Naive thymus-derived CD8-positive, alpha-beta T cell (primary cell): Measurements from ENCODE around the gene ERGIC3. TPM values are rescaled to one million over a fixed set of nuclear protein-coding genes. Genes with fewer than 3 reads are reported as not detected.

Experiments used
- ATAC-seq, 2 donors: fragments of 150-1000 bp; cut with Tn5 transposase in 1 of 2; sonication (Bioruptor Pico), chemical (Tn5 transposase) in 1 of 2; 1 replicate in 1 of 2; 2 replicates in 1 of 2; pipeline ENCODE4 v1.10.0; 2021; ENCODE audit warnings: mild to moderate bottlenecking in 2 of 2, moderate library complexity in 2 of 2
- POLR2A ChIA-PET: fragments of 350-600 bp; sonication (Branson Sonifier 250); formaldehyde crosslinking; loops from one replicate; lab custom pipeline; 2021; ENCODE audit warnings: antibody characterized with exemption; lab: Charles Lee
- DNase-seq, 10 donors: peaks; one replicate each; pipeline versions ENCODE4 v3.0.0 to v3.0.0-alpha.2; 2020 to 2022
- H3K27ac Mint-ChIP-seq, 10 donors: one replicate each; pipeline ENCODE4 v1.8.0; 2020 to 2022; ENCODE audit warnings: mild to moderate bottlenecking in 10 of 10, mixed read lengths in 10 of 10, moderate library complexity in 4 of 10, inconsistent platforms in 1 of 10
- H3K27me3 Mint-ChIP-seq, 5 donors: one replicate each; pipeline ENCODE4 v1.8.0; 2021 to 2022; ENCODE audit warnings: mixed read lengths in 5 of 5
- H3K36me3 Mint-ChIP-seq, 3 donors: one replicate each; pipeline ENCODE4 v1.8.0; 2020 to 2022; ENCODE audit warnings: mixed read lengths in 3 of 3, mild to moderate bottlenecking in 2 of 3, inconsistent platforms in 1 of 3
- H3K4me1 Mint-ChIP-seq, 4 donors: one replicate each; pipeline ENCODE4 v1.8.0; 2021 to 2022; ENCODE audit warnings: mixed read lengths in 4 of 4
- H3K4me3 Mint-ChIP-seq, 10 donors: one replicate each; pipeline ENCODE4 v1.8.0; 2020 to 2022; ENCODE audit warnings: mild to moderate bottlenecking in 10 of 10, mixed read lengths in 10 of 10, moderate library complexity in 6 of 10, inconsistent platforms in 1 of 10
- H3K9me3 Mint-ChIP-seq, 9 donors: one replicate each; pipeline ENCODE4 v1.8.0; 2020 to 2022; ENCODE audit warnings: mixed read lengths in 9 of 9, mild to moderate bottlenecking in 3 of 9, inconsistent platforms in 1 of 9, moderate library complexity in 1 of 9
- polyA plus RNA-seq, 3 donors: library from polyadenylated mRNA; unstranded; fragments of 300-500 nt; fragmentation: Illumina TruSeq; gene quantifications; one replicate each; pipeline ENCODE4 v1.2.3, GENCODE V29; 2021
- total RNA-seq, 8 experiments: library from RNA in 2 of 8; stranded (reverse) in 2 of 8; gene quantifications; one replicate each; pipeline ENCODE4 v1.2.3 and lab custom pipeline; 2021 to 2026

Gene ERGIC3
- total RNA-seq, result 100 to 1,000 TPM; 146 to 149 TPM
- 100 to 1,000 TPM; 129 to 150 (median 149) TPM for polyA plus RNA-seq
- 112 to 138 (median 120) reads per million in 6 experiments for total RNA-seq (lab: John Stamatoyannopoulos, UW)

- peak within 1 kb of the TSS; percentile 70 to 96 (median 91) for H3K27ac Mint-ChIP-seq
- POLR2A ChIA-PET, result interaction anchor here (0.6 to 3.5 kb wide), 10 partner anchors 51 to 412 kb away, joined by 3 to 22 read pairs (median 4); partner anchors contain the start of genes EIF6, RBM39 and SCAND1
- peaks cover 10 to 28% (median 24%) of the 10 kb centered on the region in 4 donors for H3K4me1 Mint-ChIP-seq
- peak within 1 kb of the TSS; percentile 82 to 97 (median 92) for H3K4me3 Mint-ChIP-seq
- H3K9me3 Mint-ChIP-seq, result no peaks in the 10 kb centered on the region
- ATAC-seq (peak; percentile 96), DNase-seq (peak; percentile 92 to 98 (median 96))
- peaks cover 0 to 2% (median 0%) of the 10 kb centered on the region in 5 donors for H3K27me3 Mint-ChIP-seq
- H3K36me3 Mint-ChIP-seq, result peaks cover 0 to 8% (median 0%) of the 10 kb centered on the region in 3 donors
Observed at GRCh38 chr20:35541783-35542662, at the start of gene ERGIC3. ERGIC3 (plus strand) TSS chr20:35542078; CDS start chr20:35542098, 20 bp downstream.

GRCh38 chr20:35492352-35492751, 49.5 kb upstream of the ERGIC3 start:
- DNase-seq, result no peak
- POLR2A ChIA-PET, result interaction anchor here (0.6 to 1.0 kb wide), 3 partner anchors 127 to 292 kb away, joined by 3 to 5 read pairs (median 3); no protein-coding TSS in a partner anchor
- H3K9me3 Mint-ChIP-seq, result no peaks in the 10 kb centered on the region
- H3K27me3 Mint-ChIP-seq, result no peaks in the 10 kb centered on the region
- H3K27ac Mint-ChIP-seq, result peak overlapping the region; percentile 73 to 99 (median 97)
- peak overlapping the region; percentile 96 to 100 (median 99) for H3K4me3 Mint-ChIP-seq
- peaks cover 0 to 66% (median 19%) of the 10 kb centered on the region in 3 donors for H3K36me3 Mint-ChIP-seq
- ATAC-seq, result no peak
- peaks cover 31 to 83% (median 69%) of the 10 kb centered on the region in 4 donors for H3K4me1 Mint-ChIP-seq

DNA sequence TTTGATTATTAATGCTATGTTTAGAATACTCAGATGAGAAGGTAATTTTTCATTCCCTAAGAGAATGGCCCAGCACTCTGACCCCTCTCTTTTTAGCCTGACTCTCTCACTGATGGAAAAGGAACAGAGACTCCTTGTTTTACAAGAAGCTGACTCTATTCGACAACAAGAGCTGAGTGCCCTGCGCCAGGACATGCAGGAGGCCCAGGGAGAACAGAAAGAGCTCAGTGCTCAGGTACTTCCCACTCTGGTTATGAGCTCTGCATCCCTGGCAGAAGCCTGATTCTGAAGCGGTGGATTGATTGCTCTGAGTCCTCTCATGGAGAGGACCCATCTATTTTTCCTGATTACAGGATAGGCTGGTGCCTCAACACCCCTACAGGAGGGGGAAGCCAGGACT, 45.4 kb upstream of the ERGIC3 start:
- no peak overlapping the region for H3K4me3 Mint-ChIP-seq
- DNase-seq, result no peak
- H3K9me3 Mint-ChIP-seq, result no peaks in the 10 kb centered on the region
- no peaks in the 10 kb centered on the region for H3K27me3 Mint-ChIP-seq
- peaks cover 0 to 90% (median 30%) of the 10 kb centered on the region in 3 donors for H3K36me3 Mint-ChIP-seq
- H3K4me1 Mint-ChIP-seq, result peaks cover 11 to 47% (median 36%) of the 10 kb centered on the region in 4 donors
- POLR2A ChIA-PET, result no interaction called here
- no peak for ATAC-seq
- H3K27ac Mint-ChIP-seq, result peak overlapping the region in 1 of 10 donors; percentile 28

- POLR2A ChIA-PET, result interaction anchor here (1.1 kb wide), 1 partner anchor 28 kb away, joined by 3 read pairs; no protein-coding TSS in a partner anchor
- DNase-seq, result no peak
- Mint-ChIP-seq H3K4me1 (peaks cover 9 to 40% (median 33%) of the 10 kb centered on the region in 4 donors), H3K27me3 (no peaks in the 10 kb centered on the region), H3K4me3 (no peak overlapping the region), H3K9me3 (no peaks in the 10 kb centered on the region), H3K27ac (no peak overlapping the region), H3K36me3 (peaks cover 2 to 95% (median 30%) of the 10 kb centered on the region in 3 donors)
- ATAC-seq, result no peak
Observed at GRCh38 chr20:35497320-35497719, 44.6 kb upstream of the ERGIC3 start.

DNA sequence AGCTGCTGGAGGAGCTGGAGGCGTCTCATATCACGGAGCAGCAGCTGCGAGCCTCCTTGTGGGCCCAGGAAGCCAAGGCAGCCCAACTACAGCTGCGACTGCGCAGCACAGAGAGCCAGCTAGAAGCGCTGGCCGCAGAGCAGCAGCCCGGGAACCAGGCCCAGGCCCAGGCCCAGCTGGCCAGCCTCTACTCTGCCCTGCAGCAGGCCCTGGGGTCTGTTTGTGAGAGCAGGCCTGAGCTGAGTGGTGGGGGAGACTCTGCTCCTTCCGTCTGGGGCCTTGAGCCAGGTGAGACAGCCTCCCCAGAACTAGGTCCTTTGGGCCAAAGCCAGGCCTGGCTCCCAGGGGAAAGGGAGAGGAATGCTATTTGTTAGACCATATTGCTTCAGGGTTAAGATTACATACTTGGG, 44.1 kb upstream of the ERGIC3 start:
- POLR2A ChIA-PET, result interaction anchor here (1.1 kb wide), 1 partner anchor 28 kb away, joined by 3 read pairs; no protein-coding TSS in a partner anchor

DNA sequence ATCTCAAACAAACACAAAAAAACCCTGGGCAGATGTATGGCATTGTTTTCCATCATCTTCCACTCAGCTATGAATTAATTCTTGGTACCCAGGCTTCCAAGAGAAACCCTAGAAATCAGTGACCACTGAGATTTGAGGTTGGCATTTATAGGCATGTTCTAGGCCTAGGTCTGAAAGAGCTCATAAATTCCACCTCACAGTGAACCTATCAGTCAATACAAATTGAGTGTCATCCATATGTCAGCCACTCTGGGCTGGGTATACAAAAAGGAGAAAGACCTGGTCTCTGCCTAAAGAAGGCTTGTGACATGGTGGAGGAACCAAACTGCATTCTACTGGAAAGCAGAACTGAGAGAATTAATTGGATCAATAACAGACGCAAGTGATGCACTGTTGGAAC, 42.6 kb upstream of the ERGIC3 start:
- Mint-ChIP-seq H3K27ac (peak overlapping the region in 6 of 10 donors; percentile 9 to 77 (median 22)), H3K9me3 (no peaks in the 10 kb centered on the region), H3K4me1 (peaks cover 17 to 43% (median 29%) of the 10 kb centered on the region in 4 donors), H3K4me3 (no peak overlapping the region), H3K36me3 (peaks cover 12 to 96% (median 27%) of the 10 kb centered on the region in 3 donors), H3K27me3 (no peaks in the 10 kb centered on the region)
- ATAC-seq (no peak), DNase-seq (no peak)
- POLR2A ChIA-PET, result interaction anchor here (1.6 kb wide), 1 partner anchor 8 kb away, joined by 6 read pairs; no protein-coding TSS in a partner anchor

More for the DNA sequence above, 44.1 kb upstream of the ERGIC3 start:
- no peak for DNase-seq
- Mint-ChIP-seq H3K9me3 (no peaks in the 10 kb centered on the region), H3K4me1 (peaks cover 11 to 40% (median 32%) of the 10 kb centered on the region in 4 donors), H3K27me3 (no peaks in the 10 kb centered on the region), H3K27ac (no peak overlapping the region), H3K4me3 (no peak overlapping the region), H3K36me3 (peaks cover 7 to 96% (median 32%) of the 10 kb centered on the region in 3 donors)
- ATAC-seq, result no peak

- DNase-seq, result peak in 2 of 10 donors; percentile 9 to 30
- POLR2A ChIA-PET, result no interaction called here
- Mint-ChIP-seq H3K36me3 (peaks cover 14 to 94% (median 16%) of the 10 kb centered on the region in 3 donors), H3K4me3 (peak overlapping the region in 1 of 10 donors; percentile 18), H3K4me1 (peaks cover 30 to 51% (median 42%) of the 10 kb centered on the region in 4 donors), H3K9me3 (no peaks in the 10 kb centered on the region), H3K27me3 (no peaks in the 10 kb centered on the region), H3K27ac (peak overlapping the region in 8 of 10 donors; percentile 42 to 93 (median 72))
- no peak for ATAC-seq
Observed at GRCh38 chr20:35502352-35502751, 39.5 kb upstream of the ERGIC3 start.

- DNase-seq (no peak), ATAC-seq (no peak)
- peak overlapping the region in 9 of 10 donors; percentile 19 to 93 (median 79) for H3K27ac Mint-ChIP-seq
- peaks cover 30 to 52% (median 43%) of the 10 kb centered on the region in 4 donors for H3K4me1 Mint-ChIP-seq
- H3K9me3 Mint-ChIP-seq, result no peaks in the 10 kb centered on the region
- peak overlapping the region in 1 of 10 donors; percentile 12 for H3K4me3 Mint-ChIP-seq
- peaks cover 16 to 95% (median 17%) of the 10 kb centered on the region in 3 donors for H3K36me3 Mint-ChIP-seq
- H3K27me3 Mint-ChIP-seq, result no peaks in the 10 kb centered on the region
- POLR2A ChIA-PET, result no interaction called here
Observed at GRCh38 chr20:35503281-35503680, 38.6 kb upstream of the ERGIC3 start.

- Mint-ChIP-seq H3K27ac (peak overlapping the region in 9 of 10 donors; percentile 49 to 93 (median 82)), H3K27me3 (no peaks in the 10 kb centered on the region), H3K4me3 (peak overlapping the region in 1 of 10 donors; percentile 3), H3K9me3 (no peaks in the 10 kb centered on the region), H3K4me1 (peaks cover 30 to 52% (median 43%) of the 10 kb centered on the region in 4 donors), H3K36me3 (peaks cover 16 to 95% (median 17%) of the 10 kb centered on the region in 3 donors)
- peak in 1 of 10 donors; percentile 57 for DNase-seq
- ATAC-seq, result no peak
- POLR2A ChIA-PET, result interaction anchor here (1.2 kb wide), 1 partner anchor 9 kb away, joined by 3 read pairs; no protein-coding TSS in a partner anchor
Observed at GRCh38 chr20:35503841-35504561, 37.9 kb upstream of the ERGIC3 start.

DNA sequence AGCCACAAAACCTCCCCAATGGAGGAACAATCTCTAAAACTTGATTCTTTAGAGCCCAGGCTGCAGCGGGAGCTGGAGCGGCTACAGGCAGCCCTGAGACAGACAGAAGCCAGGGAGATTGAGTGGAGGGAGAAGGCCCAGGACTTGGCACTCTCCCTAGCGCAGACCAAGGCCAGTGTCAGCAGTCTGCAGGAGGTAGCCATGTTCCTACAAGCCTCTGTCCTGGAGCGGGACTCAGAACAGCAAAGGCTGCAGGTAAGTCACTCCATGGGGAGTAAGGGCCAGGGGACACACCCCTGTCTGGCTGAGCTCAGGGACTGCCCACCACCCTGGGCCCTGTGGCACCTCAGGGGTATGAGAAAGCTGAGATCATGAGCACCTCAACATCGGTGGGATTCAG, 37.1 kb upstream of the ERGIC3 start:
- POLR2A ChIA-PET, result interaction anchor here (1.2 kb wide), 1 partner anchor 8 kb away, joined by 3 read pairs; no protein-coding TSS in a partner anchor
- H3K36me3 Mint-ChIP-seq, result peaks cover 14 to 95% (median 16%) of the 10 kb centered on the region in 3 donors
- H3K4me3 Mint-ChIP-seq, result peak overlapping the region in 2 of 10 donors; percentile 3 to 15
- DNase-seq (peak in 1 of 10 donors; percentile 40), ATAC-seq (no peak)
- peaks cover 29 to 52% (median 43%) of the 10 kb centered on the region in 4 donors for H3K4me1 Mint-ChIP-seq
- no peaks in the 10 kb centered on the region for H3K27me3 Mint-ChIP-seq
- peak overlapping the region in 8 of 10 donors; percentile 53 to 93 (median 76) for H3K27ac Mint-ChIP-seq
- H3K9me3 Mint-ChIP-seq, result no peaks in the 10 kb centered on the region

- H3K4me3 Mint-ChIP-seq, result peak overlapping the region in 9 of 10 donors; percentile 4 to 66 (median 42)
- H3K36me3 Mint-ChIP-seq, result peaks cover 12 to 94% (median 16%) of the 10 kb centered on the region in 3 donors
- peaks cover 29 to 52% (median 41%) of the 10 kb centered on the region in 4 donors for H3K4me1 Mint-ChIP-seq
- DNase-seq, result peak in 1 of 10 donors; percentile 31
- peak overlapping the region; percentile 77 to 95 (median 90) for H3K27ac Mint-ChIP-seq
- no peak for ATAC-seq
- POLR2A ChIA-PET, result interaction anchor here (0.9 kb wide), 1 partner anchor 31 kb away, joined by 3 read pairs; no protein-coding TSS in a partner anchor
- no peaks in the 10 kb centered on the region for H3K27me3 Mint-ChIP-seq
- H3K9me3 Mint-ChIP-seq, result no peaks in the 10 kb centered on the region
Observed at GRCh38 chr20:35506179-35506578, 35.7 kb upstream of the ERGIC3 start.
